VCaP (cell line): Measurements from ENCODE around the gene NUDT4.
A peak's percentile ranks its signal among the peaks of the same experiment; 100 is the strongest.

ENCODE experiments used
- H3K27ac ChIP-seq: fragments of 450-650 bp; 2 replicates; pipeline ENCODE4 v1.5.1; 2017
- TF ChIP-seq, protein P1 (sequence below): fragments of 450-650 bp; conservative IDR thresholded peaks from 2 replicates; pipeline ENCODE4 v1.5.1; 2017; ENCODE audit warnings: mild to moderate bottlenecking, moderate library complexity

The NUDT4 gene

DNA sequence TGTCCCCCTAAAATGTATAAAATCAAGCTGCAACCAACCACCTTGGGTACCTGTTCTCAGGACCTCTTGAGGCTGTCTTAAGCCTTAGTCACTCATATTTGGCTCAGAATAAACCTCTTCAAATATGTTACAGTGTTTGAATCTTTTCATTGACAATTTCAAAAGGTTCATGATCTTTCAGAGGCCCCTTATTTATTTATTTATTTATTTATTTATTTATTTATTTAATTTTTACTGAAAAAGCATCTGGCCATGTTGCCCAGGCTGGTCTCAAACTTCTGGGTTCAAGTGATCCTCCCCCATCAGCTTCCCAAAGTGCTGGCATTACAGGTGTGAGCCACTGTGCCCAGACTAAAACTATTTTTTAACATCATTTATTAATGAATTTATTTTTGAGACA, 8.2 kb upstream of the NUDT4 start:
- TF ChIP-seq, protein P1, sequence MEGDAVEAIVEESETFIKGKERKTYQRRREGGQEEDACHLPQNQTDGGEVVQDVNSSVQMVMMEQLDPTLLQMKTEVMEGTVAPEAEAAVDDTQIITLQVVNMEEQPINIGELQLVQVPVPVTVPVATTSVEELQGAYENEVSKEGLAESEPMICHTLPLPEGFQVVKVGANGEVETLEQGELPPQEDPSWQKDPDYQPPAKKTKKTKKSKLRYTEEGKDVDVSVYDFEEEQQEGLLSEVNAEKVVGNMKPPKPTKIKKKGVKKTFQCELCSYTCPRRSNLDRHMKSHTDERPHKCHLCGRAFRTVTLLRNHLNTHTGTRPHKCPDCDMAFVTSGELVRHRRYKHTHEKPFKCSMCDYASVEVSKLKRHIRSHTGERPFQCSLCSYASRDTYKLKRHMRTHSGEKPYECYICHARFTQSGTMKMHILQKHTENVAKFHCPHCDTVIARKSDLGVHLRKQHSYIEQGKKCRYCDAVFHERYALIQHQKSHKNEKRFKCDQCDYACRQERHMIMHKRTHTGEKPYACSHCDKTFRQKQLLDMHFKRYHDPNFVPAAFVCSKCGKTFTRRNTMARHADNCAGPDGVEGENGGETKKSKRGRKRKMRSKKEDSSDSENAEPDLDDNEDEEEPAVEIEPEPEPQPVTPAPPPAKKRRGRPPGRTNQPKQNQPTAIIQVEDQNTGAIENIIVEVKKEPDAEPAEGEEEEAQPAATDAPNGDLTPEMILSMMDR, result no peak
- no peak overlapping the region for H3K27ac ChIP-seq

DNA sequence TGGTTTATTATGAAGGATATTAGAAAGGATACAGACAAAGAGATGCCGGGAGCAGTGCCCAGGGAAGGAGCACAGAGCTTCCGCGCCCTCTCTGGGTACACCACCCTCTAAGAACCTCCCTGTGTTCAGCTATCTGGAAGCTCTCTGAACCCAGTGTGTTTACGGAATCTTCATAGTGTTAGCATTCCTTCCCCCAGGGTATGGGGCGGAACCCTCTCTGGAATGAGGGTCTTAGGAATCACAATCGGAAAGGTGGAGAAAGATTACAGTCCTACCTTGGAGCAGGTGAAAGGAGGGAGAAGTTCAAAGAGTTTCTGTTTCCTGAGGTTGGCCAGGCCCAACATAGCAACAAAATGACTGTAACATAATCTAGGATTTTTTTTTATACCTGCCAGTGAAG, 6.8 kb upstream of the NUDT4 start:
- TF ChIP-seq, protein P1, result no peak
- no peak overlapping the region for H3K27ac ChIP-seq

GRCh38 chr12:93373961-93374656, 3.6 kb upstream of the NUDT4 start:
- TF ChIP-seq, protein P1, result no peak
- peak overlapping the region; percentile 43 for H3K27ac ChIP-seq

DNA sequence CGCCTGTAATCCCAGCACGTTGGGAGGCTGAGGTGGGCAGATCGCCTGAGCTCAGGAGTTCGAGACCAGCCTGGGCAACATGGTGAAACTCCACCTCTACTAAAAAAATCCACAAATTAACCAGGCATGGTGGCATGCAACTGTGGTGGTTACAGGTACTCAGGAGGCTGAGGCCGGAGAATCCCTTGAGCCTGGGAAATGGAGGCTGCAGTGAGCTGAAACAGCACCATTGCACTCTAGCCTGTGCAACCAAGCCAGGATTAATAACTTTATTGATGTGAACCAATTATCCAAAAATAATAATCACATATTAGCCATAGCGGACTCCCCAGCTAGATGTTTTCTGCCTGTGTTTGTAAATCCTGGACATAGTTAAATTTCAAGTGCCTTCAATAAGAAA, 1.8 kb upstream of the NUDT4 start:
- TF ChIP-seq, protein P1, result no peak
- H3K27ac ChIP-seq, result no peak overlapping the region

DNA sequence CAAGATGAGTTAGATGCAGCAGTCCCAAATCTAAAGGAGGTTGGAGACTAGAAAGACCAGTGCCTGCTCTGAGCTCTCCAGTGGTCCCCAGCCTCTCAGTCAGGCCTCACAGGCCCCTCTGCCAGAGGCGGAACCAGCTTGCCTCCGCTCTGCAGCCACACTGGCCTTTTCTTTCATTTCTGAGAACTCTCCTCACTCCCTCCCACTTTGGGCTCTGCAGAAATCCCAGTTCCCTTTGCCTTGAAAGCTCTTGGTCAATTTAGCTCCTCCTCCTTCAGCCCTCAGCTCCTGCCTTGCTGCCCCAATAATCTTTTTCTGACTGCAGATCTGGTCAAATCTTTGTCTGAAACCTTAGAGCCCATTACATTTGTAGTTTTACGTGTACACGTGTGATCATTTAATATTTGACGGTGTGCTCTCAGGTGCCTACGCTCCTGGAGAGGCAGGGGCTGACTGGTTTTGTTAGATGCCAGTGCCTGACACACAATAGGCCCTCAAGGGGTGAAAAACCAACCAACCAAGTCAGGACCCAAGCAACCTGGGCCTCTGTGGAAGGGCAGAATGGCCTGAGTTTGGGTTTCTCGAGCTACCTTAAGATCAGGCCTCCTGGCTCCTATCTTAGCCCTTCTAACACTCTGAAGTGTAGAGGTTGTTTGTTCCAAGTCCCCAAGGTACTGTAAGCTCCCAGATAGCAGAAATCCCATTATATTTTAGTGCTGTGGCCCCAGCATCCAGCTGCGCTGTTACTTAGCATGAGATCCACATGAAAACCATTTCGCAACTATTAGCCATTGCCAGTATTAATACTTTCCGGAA, 1.1 kb upstream of the NUDT4 start:
- no peak overlapping the region for H3K27ac ChIP-seq
- TF ChIP-seq, protein P1, result no peak

- H3K27ac ChIP-seq, result peak overlapping the region; percentile 89
Observed at GRCh38 chr12:93378196-93378997, 672 bp downstream of the NUDT4 start.

DNA sequence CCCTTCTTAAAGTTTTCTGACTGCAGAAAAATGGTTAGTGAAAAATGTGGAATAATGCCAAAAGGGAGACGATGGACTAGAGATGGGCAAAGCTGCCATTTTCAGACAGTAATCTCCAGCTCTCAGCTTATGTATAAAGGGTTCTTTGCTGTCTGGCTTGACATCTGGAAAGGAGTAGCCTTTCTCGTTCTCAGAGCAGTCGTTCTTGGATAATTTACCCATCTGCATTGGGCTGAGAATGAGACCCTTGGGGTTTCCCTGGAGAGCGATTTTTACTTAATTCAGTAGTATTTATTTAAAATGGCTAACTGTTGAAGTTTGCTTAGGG, 1.2 kb downstream of the NUDT4 start:
- peak overlapping the region; percentile 89 for H3K27ac ChIP-seq
- TF ChIP-seq, protein P1, result no peak
